ENCODE results near the gene FAM200C.

Gene FAM200C

DNA sequence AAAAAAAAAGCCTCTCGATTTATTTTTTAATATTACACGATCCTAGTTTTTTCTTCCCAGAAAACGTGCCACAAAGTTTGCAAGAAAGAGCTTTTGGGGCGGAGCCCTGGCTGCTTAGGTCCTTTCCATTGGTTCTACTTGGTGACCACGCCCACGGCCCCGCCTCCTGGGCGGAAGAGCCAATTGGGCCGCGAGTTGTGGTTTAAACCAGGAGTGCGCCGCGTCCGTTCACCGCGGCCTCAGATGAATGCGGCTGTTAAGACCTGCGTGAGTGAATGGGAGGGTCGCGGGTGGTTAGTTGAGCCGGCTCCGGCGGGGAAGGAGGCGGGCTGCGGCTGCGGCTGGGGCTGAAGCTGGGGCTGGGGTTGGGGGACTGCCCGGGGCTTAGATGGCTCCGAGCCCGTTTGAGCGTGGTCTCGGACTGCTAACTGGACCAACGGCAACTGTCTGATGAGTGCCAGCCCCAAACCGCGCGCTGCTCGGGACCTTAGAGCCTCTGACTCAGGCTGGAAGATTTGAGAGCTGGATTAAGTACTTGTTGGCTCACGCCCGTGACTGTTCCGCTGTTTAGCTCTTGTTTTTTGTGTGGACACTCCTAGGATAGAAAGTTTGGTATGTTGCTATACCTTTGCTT is 21.9 kb upstream of the FAM200C start, which contains the start of gene PTTG1:
PTTG1 (plus strand) TSS at position 231 of the 634 bp plus-strand sequence. CDS start 458 bp downstream, outside the sequence.
- TF ChIP-seq Cebpa-rat (IDR thresholded peaks at IDR 0.05): no peak
- peak within 1 kb of the TSS; percentile 75 for H3K4me3 ChIP-seq
- peaks cover 16% of the 10 kb centered on the region for H4K20me1 ChIP-seq
- H3K27ac ChIP-seq: peak within 1 kb of the TSS; percentile 73
- peaks cover 84% of the 10 kb centered on the region for H3K4me1 ChIP-seq
- peak within 1 kb of the TSS; percentile 86 for H3K4me2 ChIP-seq
- no peaks in the 10 kb centered on the region for H3K27me3 ChIP-seq
- H3K36me3 ChIP-seq: peaks cover 5% of the 10 kb centered on the region; the same call in 1 of the 2 replicates
- peak within 1 kb of the TSS; percentile 81 for H3K9ac ChIP-seq
- H3K9me3 ChIP-seq: no peaks in the 10 kb centered on the region

DNA sequence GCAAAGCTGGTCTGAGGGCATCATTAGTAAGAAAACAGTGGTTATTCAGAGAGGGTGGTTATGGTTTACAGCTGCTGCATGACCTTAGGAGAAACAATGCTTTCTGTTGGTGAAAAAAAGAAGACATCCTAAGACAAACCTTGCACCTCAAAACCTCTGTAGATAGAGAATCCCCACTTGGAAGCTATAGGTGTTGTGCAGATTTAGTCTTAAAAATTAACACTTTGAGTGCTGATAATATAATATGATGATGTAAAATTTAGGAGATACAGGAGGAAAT is 20.4 kb upstream of the FAM200C start:
- Histone ChIP-seq H3K9me3 (no peaks in the 10 kb centered on the region), H4K20me1 (peaks cover 26% of the 10 kb centered on the region), H3K27ac (no peak overlapping the region), H3K4me1 (peaks cover 74% of the 10 kb centered on the region), H3K27me3 (no peaks in the 10 kb centered on the region), H3K36me3 (peaks cover 8% of the 10 kb centered on the region; the same call in 1 of the 2 replicates), H3K4me3 (no peak overlapping the region), H3K9ac (no peak overlapping the region), H3K4me2 (peak overlapping the region; percentile 76)
- TF ChIP-seq Cebpa-rat (IDR thresholded peaks at IDR 0.05): no peak

DNA sequence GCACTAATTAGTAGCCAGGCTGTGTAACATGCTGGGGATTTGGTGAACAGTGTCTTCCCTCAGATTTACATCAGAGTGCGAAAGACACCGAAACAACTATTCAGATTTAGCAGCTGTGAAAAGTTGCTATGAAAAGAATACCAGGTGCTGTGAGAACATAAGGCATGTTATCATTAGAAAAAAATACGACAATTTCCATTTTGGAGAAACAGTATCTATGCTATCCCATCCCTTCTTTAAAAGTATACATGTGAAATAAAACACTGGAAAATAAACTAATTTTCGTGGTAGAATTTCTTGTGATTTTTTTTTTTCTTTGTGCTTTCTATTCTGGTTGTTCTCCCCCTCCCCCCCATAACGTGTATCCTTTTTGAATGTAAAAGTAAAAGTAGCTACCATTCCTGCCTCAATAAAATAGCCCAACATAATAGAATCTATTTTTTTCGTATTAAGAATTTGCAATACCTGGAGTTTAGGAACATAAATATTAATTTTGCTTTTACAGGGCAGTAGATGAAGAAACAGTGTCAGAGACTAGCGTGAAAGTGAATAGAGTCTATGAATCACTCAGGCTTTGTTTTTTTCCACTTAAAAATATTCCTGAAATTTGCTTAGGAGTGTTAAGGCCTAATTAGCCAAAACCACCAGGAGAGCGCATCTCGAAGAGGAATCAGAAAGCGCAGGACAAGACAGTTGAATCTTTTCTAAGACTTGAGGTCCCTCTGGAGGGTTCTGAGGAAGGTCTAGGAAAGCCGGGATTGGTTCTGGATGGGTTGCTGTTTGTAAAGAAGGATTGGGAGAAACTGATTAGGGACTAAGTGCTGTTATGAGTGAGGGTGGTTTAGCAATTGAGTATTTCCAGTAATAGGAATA is 19.8 kb upstream of the FAM200C start:
- H3K4me1 ChIP-seq: peaks cover 69% of the 10 kb centered on the region
- peaks cover 31% of the 10 kb centered on the region for H4K20me1 ChIP-seq
- no peak for TF ChIP-seq Cebpa-rat (IDR thresholded peaks at IDR 0.05)
- H3K4me2 ChIP-seq: peak overlapping the region; percentile 76
- no peaks in the 10 kb centered on the region for H3K9me3 ChIP-seq
- H3K9ac ChIP-seq: peak overlapping the region; percentile 89
- peak overlapping the region; percentile 82 for H3K4me3 ChIP-seq
- H3K27me3 ChIP-seq: no peaks in the 10 kb centered on the region
- peaks cover 14% of the 10 kb centered on the region for H3K36me3 ChIP-seq
- H3K27ac ChIP-seq: peak overlapping the region; percentile 84

DNA sequence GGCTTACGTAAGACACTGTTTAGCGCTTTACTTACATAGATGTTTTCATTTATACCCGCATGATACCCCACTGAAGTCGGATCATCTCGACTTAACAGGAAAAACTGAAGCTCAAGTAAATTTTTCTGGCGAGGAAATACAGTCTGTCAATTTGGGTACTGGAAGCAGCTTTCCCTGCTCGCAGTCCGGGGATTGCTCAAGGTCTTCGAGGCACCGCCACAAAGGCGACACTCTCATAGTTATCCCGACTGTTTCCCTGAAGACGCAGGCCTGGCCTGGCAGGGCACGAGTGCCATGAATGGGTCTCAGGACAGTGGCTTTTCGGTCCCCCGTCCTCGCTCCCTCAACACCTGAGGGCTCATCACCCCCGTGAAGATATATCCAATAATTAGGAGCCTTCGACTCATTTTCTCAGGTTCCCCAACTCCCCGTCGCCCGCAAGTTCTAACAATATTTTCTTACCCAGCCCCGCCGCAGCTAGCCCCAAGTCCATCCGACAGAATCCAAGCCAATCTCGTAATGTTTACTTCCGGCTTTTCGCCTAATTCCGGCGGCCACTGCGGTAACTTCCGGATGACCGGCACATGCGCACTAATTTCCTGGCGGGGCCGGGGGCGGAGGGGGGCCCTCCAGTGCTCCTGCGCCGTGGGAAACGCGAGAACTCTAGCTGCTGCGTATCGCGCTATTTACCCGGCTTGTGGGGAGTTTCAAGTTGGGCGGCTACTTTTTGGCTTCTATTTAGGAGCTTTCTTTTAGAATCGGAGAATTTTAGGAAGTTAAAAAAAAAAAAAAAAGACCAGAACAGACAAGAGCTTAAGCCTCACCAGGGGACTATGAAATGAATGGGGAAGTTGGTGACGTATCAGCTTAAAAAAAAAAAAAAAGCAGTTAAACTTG is 19.0 kb upstream of the FAM200C start, which contains the start of gene SLU7:
SLU7 (minus strand) TSS at position 521 of the 897 bp plus-strand sequence. CDS start 3,787 bp downstream, outside the sequence.
- Histone ChIP-seq H3K27ac (peak within 1 kb of the TSS; percentile 84), H3K27me3 (no peaks in the 10 kb centered on the region), H3K4me1 (peaks cover 60% of the 10 kb centered on the region), H3K4me2 (peak within 1 kb of the TSS; percentile 93), H4K20me1 (peaks cover 31% of the 10 kb centered on the region), H3K9me3 (no peaks in the 10 kb centered on the region), H3K9ac (peak within 1 kb of the TSS; percentile 89), H3K4me3 (peak within 1 kb of the TSS; percentile 82), H3K36me3 (peaks cover 22% of the 10 kb centered on the region)
- TF ChIP-seq Cebpa-rat (IDR thresholded peaks at IDR 0.05): no peak

DNA sequence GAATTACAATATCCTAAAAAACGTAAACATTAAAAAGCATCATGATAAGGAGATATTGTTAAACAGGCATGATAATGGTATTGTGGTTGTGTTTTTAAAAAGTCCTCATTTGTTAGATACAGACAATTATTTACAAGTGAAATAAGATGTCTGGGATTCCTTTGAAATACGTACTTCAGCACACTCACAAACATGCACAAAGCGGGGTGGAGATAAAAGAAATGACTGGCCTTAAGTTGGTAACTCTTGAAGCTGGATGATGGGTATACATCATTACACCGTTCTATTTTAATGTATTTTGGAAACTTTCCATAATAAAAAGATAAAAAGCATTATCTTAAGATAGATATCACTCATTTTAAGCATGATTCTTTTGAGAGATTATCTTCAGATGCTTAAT is 1.0 kb downstream of the FAM200C start:
- H3K36me3 ChIP-seq: peaks cover 27% of the 10 kb centered on the region
- H3K27ac ChIP-seq: no peak overlapping the region

DNA sequence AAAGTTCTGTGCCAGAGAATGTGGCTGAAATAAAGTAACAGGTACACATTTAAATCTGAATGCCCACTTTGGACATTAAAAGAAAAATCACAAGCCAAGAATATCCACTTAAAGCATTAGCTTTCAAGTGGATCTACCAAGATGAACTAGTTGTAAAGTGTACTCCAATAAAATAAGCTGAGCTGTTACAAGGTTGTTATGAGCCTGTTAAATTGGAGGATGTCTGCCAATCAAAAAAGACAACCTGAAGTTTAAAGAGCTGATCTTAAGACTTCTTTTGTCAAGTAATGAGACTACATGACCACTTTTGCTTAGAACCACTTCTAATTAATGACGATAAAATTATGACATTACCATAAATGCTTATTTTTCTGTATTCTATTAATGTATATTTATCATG is 2.4 kb downstream of the FAM200C start:
- Histone ChIP-seq H3K27ac (no peak overlapping the region), H3K4me2 (no peak overlapping the region), H3K4me3 (no peak overlapping the region), H4K20me1 (no peaks in the 10 kb centered on the region), H3K27me3 (no peaks in the 10 kb centered on the region), H3K4me1 (peaks cover 22% of the 10 kb centered on the region), H3K9me3 (no peaks in the 10 kb centered on the region), H3K36me3 (peaks cover 14% of the 10 kb centered on the region), H3K9ac (no peak overlapping the region)
- TF ChIP-seq Cebpa-rat (IDR thresholded peaks at IDR 0.05): no peak

More for the DNA sequence above, 1.0 kb downstream of the FAM200C start:
- Histone ChIP-seq H3K4me1 (peaks cover 22% of the 10 kb centered on the region), H3K9me3 (no peaks in the 10 kb centered on the region), H3K4me3 (no peak overlapping the region), H3K4me2 (peak overlapping the region; percentile 90), H4K20me1 (no peaks in the 10 kb centered on the region), H3K9ac (no peak overlapping the region), H3K27me3 (no peaks in the 10 kb centered on the region)
- TF ChIP-seq Cebpa-rat (IDR thresholded peaks at IDR 0.05): no peak

DNA sequence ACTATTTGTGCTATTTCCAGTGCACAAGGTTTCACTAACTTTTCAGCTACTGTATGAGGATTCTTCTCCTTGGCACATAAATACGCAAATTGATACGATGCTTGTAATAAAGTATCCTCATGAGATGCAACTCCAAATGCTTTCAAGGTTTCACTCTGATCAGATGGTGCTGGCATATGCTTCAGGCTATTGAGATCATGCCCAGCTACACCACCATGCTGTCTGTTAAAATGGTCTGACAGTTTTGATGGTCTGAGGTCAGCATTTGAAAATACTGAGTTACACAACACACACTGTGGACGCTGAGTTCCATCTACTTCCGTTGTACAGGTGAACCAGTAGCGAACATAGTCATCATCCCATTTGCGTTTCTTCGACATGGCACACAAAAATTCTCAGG is 4.7 kb downstream of the FAM200C start:
- Histone ChIP-seq H3K9ac (no peak overlapping the region), H3K36me3 (0 out of 2 replicates have a peak, but pooled peaks cover 4% of the 10 kb centered on the region), H3K9me3 (no peaks in the 10 kb centered on the region), H3K4me1 (peaks cover 17% of the 10 kb centered on the region), H3K4me3 (no peak overlapping the region), H3K27me3 (no peaks in the 10 kb centered on the region), H4K20me1 (no peaks in the 10 kb centered on the region), H3K4me2 (no peak overlapping the region), H3K27ac (no peak overlapping the region)
- no peak for TF ChIP-seq Cebpa-rat (IDR thresholded peaks at IDR 0.05)

DNA sequence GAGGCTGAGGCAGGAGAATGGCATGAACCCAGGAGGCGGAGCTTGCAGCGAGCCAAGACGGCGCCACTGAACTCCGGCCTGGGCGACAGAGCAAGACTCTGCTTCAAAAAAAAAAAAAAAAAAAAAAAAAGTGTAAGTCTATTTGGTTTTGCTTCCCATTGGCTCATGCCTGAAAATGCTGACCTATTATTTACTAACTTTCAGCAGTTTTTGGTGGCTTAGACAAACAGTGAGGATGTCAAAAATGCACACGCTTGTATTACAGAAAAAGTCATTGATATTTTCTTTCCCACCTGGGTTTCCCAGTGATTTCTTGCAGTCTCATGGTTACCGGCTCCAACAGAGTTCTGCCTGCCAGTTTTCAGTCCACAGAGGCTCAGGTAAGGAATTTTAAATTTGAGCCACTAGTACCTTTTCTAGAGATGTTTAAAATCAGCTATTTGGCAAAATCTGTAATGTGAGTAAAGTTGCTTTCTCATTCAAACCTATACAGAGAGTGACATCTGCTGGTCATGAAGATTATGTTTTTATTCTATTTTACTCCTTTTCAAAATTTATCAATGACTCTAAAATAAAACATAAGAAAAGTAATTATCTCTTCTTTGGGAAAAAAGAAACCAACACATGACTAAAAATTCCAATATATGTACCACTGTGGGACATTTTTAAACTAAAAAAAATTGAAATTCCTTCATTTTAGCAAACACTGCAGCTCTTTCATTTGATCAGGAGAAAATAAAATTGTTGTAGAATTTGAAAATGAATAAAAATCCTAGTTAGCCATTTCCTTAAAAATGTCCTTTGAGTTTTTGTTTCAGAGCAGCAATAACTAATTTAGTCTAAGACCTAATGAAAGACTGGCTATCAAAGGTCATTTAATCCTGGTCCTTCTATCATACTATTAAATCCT is 8.8 kb downstream of the FAM200C start:
- TF ChIP-seq Cebpa-rat (IDR thresholded peaks at IDR 0.05): no peak
- no peak overlapping the region for H3K4me3 ChIP-seq
- no peak overlapping the region for H3K9ac ChIP-seq
- H3K4me1 ChIP-seq: no peaks in the 10 kb centered on the region
- H3K27ac ChIP-seq: no peak overlapping the region
- H3K36me3 ChIP-seq: 0 out of 2 replicates have a peak, but pooled peaks cover 4% of the 10 kb centered on the region
- H4K20me1 ChIP-seq: no peaks in the 10 kb centered on the region
- H3K4me2 ChIP-seq: no peak overlapping the region
- H3K27me3 ChIP-seq: no peaks in the 10 kb centered on the region
- H3K9me3 ChIP-seq: peaks cover 18% of the 10 kb centered on the region
